ENCODE results near the gene JAZF1. TPM values are rescaled to one million over a fixed set of nuclear protein-coding genes. Genes with fewer than 3 reads are reported as not detected.

Gene JAZF1
- total and polyA plus RNA-seq, 4 donors = 5.2 to 16.5 (median 10.7) TPM

DNA sequence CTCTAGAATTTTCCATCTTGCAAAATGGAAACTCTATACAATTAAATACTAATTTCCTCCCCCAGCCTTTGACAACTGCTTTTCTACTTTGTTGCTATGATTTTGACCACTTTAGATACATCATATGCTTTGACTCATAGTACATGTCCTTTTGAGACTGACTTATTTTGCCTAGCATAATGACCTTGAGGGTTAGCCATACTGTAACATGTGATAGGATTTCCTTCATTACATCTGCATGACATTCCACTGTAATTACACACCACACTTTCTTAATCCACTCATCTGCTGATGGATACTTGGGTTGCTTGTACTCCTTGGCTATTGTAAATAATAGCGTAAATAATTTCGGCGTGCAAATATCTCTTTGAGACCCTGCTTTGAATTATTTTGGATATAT is 127.7 kb downstream of the JAZF1 start:
- WGBS, 2 donors = 86 to 93% methylated on average over 3 of the region's 3 CpGs
- no peak overlapping the region for H3K4me3 ChIP-seq
- H3K9me3 ChIP-seq (ENCODE audit: control insufficient read depth in 4 of 4, insufficient read depth in 3 of 4, low read length in 3 of 4) = no peaks in the 10 kb centered on the region
- H3K27ac ChIP-seq (ENCODE audit: low read depth in 1 of 2, low read length in 1 of 2) = no peak overlapping the region
- H3K4me1 ChIP-seq (ENCODE audit: control insufficient read depth in 5 of 5, insufficient read depth in 5 of 5, low read length in 5 of 5) = peaks cover 0 to 3% (median 0%) of the 10 kb centered on the region in 5 donors
- DNase-seq (no peak), ATAC-seq (ENCODE audit: insufficient read depth, low FRiP score) (no peak)
- H3K36me3 ChIP-seq (ENCODE audit: control insufficient read depth in 4 of 4, insufficient read depth in 4 of 4, low read length in 4 of 4) = no peaks in the 10 kb centered on the region
- TF ChIP-seq, protein P1, sequence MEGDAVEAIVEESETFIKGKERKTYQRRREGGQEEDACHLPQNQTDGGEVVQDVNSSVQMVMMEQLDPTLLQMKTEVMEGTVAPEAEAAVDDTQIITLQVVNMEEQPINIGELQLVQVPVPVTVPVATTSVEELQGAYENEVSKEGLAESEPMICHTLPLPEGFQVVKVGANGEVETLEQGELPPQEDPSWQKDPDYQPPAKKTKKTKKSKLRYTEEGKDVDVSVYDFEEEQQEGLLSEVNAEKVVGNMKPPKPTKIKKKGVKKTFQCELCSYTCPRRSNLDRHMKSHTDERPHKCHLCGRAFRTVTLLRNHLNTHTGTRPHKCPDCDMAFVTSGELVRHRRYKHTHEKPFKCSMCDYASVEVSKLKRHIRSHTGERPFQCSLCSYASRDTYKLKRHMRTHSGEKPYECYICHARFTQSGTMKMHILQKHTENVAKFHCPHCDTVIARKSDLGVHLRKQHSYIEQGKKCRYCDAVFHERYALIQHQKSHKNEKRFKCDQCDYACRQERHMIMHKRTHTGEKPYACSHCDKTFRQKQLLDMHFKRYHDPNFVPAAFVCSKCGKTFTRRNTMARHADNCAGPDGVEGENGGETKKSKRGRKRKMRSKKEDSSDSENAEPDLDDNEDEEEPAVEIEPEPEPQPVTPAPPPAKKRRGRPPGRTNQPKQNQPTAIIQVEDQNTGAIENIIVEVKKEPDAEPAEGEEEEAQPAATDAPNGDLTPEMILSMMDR (IDR thresholded peaks at IDR 0.05; ENCODE audit: control extremely low read depth, extremely low read depth) = no peak
- no peaks in the 10 kb centered on the region for H3K27me3 ChIP-seq (ENCODE audit: control insufficient read depth in 3 of 3, insufficient read depth in 3 of 3, low read length in 2 of 3)
- no peak overlapping the region for H3K9ac ChIP-seq (ENCODE audit: insufficient read depth in 1 of 2, low read length in 2 of 2)

DNA sequence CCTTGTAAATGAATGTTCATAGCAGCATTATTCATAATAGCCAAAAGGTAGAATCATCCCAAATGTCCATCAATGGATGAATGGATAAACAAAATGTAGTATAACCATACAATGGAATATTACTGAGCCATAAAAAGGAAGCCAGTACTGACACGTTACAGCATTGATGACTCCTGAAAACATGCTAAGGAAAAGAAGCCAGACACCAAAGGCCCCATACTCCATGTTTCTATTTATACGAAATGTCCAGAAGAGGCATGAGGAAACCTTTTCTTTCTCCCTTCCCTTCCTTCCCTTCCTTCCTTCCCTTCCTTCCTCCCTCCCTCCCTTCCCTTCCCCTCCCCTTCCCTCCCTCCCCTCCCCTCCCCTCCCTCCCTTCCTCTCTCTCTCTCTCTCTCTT is 131.9 kb downstream of the JAZF1 start:
- ATAC-seq (ENCODE audit: insufficient read depth, low FRiP score) (no peak), DNase-seq (no peak)
- Histone ChIP-seq H3K36me3 (ENCODE audit: control insufficient read depth in 4 of 4, insufficient read depth in 4 of 4, low read length in 4 of 4) (no peaks in the 10 kb centered on the region), H3K27me3 (ENCODE audit: control insufficient read depth in 3 of 3, insufficient read depth in 3 of 3, low read length in 2 of 3) (no peaks in the 10 kb centered on the region), H3K9me3 (ENCODE audit: control insufficient read depth in 4 of 4, insufficient read depth in 3 of 4, low read length in 3 of 4) (no peaks in the 10 kb centered on the region), H3K9ac (ENCODE audit: insufficient read depth in 1 of 2, low read length in 2 of 2) (no peak overlapping the region), H3K4me3 (no peak overlapping the region), H3K27ac (ENCODE audit: low read depth in 1 of 2, low read length in 1 of 2) (no peak overlapping the region), H3K4me1 (ENCODE audit: control insufficient read depth in 5 of 5, insufficient read depth in 5 of 5, low read length in 5 of 5) (no peaks in the 10 kb centered on the region)
- 94 to 95% methylated on average over 2 of the region's 2 CpGs for WGBS, 2 donors
- TF ChIP-seq, protein P1 (IDR thresholded peaks at IDR 0.05; ENCODE audit: control extremely low read depth, extremely low read depth) = no peak

DNA sequence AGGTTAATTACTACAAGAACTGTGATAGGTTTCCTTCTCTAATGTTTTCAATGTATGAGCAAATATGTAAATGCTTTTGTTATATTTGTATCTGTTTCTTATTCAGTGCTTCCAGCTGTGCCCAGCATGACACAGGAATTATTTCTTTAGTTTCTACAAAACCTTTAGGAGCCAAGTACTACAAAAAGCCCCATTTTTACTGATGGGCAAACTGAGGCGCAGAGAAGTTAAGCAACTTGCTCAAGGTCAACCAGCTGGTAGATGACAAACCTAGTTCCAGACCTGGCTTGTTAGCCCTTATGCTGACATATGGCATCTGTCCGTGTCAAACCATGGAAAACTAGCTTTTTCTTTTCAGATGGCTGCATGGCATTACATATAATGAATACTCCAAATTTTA is 134.6 kb downstream of the JAZF1 start:
- Histone ChIP-seq H3K4me1 (ENCODE audit: control insufficient read depth in 5 of 5, insufficient read depth in 5 of 5, low read length in 5 of 5) (no peaks in the 10 kb centered on the region), H3K36me3 (ENCODE audit: control insufficient read depth in 4 of 4, insufficient read depth in 4 of 4, low read length in 4 of 4) (peaks cover 0 to 2% (median 0%) of the 10 kb centered on the region in 4 donors), H3K9ac (ENCODE audit: insufficient read depth in 1 of 2, low read length in 2 of 2) (no peak overlapping the region), H3K27ac (ENCODE audit: low read depth in 1 of 2, low read length in 1 of 2) (no peak overlapping the region), H3K27me3 (ENCODE audit: control insufficient read depth in 3 of 3, insufficient read depth in 3 of 3, low read length in 2 of 3) (no peaks in the 10 kb centered on the region), H3K4me3 (no peak overlapping the region), H3K9me3 (ENCODE audit: control insufficient read depth in 4 of 4, insufficient read depth in 3 of 4, low read length in 3 of 4) (no peaks in the 10 kb centered on the region)
- WGBS, 2 donors = 96% methylated on average over 2 of the region's 2 CpGs
- TF ChIP-seq, protein P1 (IDR thresholded peaks at IDR 0.05; ENCODE audit: control extremely low read depth, extremely low read depth) = no peak
- DNase-seq (no peak), ATAC-seq (ENCODE audit: insufficient read depth, low FRiP score) (no peak)

DNA sequence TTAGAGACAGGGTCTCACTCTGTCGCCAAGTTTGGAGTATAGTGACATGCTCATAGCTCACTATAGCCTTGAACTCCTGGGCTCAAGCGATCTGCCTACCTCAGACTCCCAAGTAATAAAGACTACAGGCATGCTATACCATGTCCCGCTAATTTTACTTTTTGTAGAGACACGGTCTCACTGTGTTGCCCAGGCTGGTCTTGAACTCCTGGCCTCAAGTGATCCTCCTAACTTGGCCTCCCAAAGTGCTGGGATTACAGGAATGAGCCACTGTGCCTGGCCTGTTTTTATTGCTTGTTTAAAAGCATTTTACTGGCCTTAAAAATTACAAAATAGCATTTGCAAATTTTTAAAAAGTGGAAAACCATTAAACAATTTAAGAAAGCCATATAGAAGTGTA is 135.0 kb downstream of the JAZF1 start:
- TF ChIP-seq, protein P1 (IDR thresholded peaks at IDR 0.05; ENCODE audit: control extremely low read depth, extremely low read depth) = no peak
- H3K4me1 ChIP-seq (ENCODE audit: control insufficient read depth in 5 of 5, insufficient read depth in 5 of 5, low read length in 5 of 5) = no peaks in the 10 kb centered on the region

More for the DNA sequence above, 135.0 kb downstream of the JAZF1 start:
- no peaks in the 10 kb centered on the region for H3K9me3 ChIP-seq (ENCODE audit: control insufficient read depth in 4 of 4, insufficient read depth in 3 of 4, low read length in 3 of 4)
- H3K4me3 ChIP-seq = no peak overlapping the region
- ATAC-seq (ENCODE audit: insufficient read depth, low FRiP score) (no peak), DNase-seq (no peak)
- 97 to 98% methylated on average over 4 of the region's 4 CpGs for WGBS, 2 donors
- H3K36me3 ChIP-seq (ENCODE audit: control insufficient read depth in 4 of 4, insufficient read depth in 4 of 4, low read length in 4 of 4) = peaks cover 0 to 2% (median 0%) of the 10 kb centered on the region in 4 donors
- no peak overlapping the region for H3K27ac ChIP-seq (ENCODE audit: low read depth in 1 of 2, low read length in 1 of 2)
- no peak overlapping the region for H3K9ac ChIP-seq (ENCODE audit: insufficient read depth in 1 of 2, low read length in 2 of 2)
- H3K27me3 ChIP-seq (ENCODE audit: control insufficient read depth in 3 of 3, insufficient read depth in 3 of 3, low read length in 2 of 3) = no peaks in the 10 kb centered on the region

Measured in lung (tissue), 12 donors.